HCT116 (cell line): Measurements from ENCODE around the gene TEPSIN. TPM values are rescaled to one million over a fixed set of nuclear protein-coding genes. Genes with fewer than 3 reads are reported as not detected.

Experiments used
- ATAC-seq: fragments of 200-7000 bp; cut with Tn5 transposase; 2 replicates; pipeline ENCODE4 v1.9.1; 2020; ENCODE audit warnings: mild to moderate bottlenecking, moderate library complexity
- BruUV-seq: library from RNA; stranded (reverse); fragments of 400-500 nt; replicated peaks from 2 replicates; lab custom pipeline; 2021; lab: Mats Ljungman, UMichigan
- CTCF ChIA-PET: fragments of 300-600 bp; sonication (Branson Sonifier 250); formaldehyde crosslinking; loops from one replicate; lab custom pipeline; 2021; ENCODE audit warnings: antibody characterized with exemption; lab: Charles Lee
- POLR2A ChIA-PET: fragments of 300-600, 350-600 bp; sonication (Branson Sonifier 250); formaldehyde crosslinking; loops from one replicate; lab custom pipeline; 2021; ENCODE audit warnings: antibody characterized with exemption; lab: Charles Lee
- RAD21 ChIA-PET, 2 experiments: fragments of 300-600 bp; sonication (Branson Sonifier 250); formaldehyde crosslinking; loops; one replicate each; lab custom pipeline; 2023; ENCODE audit warnings: low total read pairs in 2 of 2; ENCODE audit not compliant: uncharacterized antibody in 2 of 2, unreplicated experiment in 2 of 2, low non-redundant PET in 1 of 2; lab: Charles Lee
- DNase-seq: peaks from one replicate; pipeline ENCODE4 v3.0.0-alpha.2; 2010; ENCODE audit warnings: low read depth, low spot score
- H2AFZ ChIP-seq: fragments of 200-600 bp; shearing (Covaris generic), sonication (generic); 2 replicates; pipeline ENCODE4 v1.6.1; 2017; ENCODE audit warnings: low read depth, mixed run types, mixed read lengths, antibody characterized with exemption, low read length; ENCODE audit not compliant: poor library complexity, severe bottlenecking
- H3K27ac ChIP-seq: 2 replicates; pipeline ENCODE4 v1.5.1; 2012; ENCODE audit warnings: low read depth, low read length
- H3K27me3 ChIP-seq: fragments of 200-600 bp; sonication (generic); 2 replicates; pipeline ENCODE4 v1.6.1; 2016; ENCODE audit warnings: mixed run types, low read length, mixed read lengths; ENCODE audit not compliant: insufficient read depth
- H3K36me3 ChIP-seq, 2 experiments: fragments of 200-500 bp in 1 of 2; fragments of 200-600 bp in 1 of 2; sonication (Bioruptor generic) in 1 of 2; sonication (generic) in 1 of 2; 2 replicates each; pipeline versions ENCODE4 v1.5.1 to v1.6.1; 2014 to 2016; ENCODE audit warnings: low read length in 2 of 2, inconsistent platforms in 1 of 2, mixed read lengths in 1 of 2, mixed run types in 1 of 2; ENCODE audit not compliant: insufficient read depth in 2 of 2, control insufficient read depth in 1 of 2
- H3K4me1 ChIP-seq, 2 experiments: fragments of 200-600 bp in 1 of 2; sonication (generic) in 1 of 2; 2 replicates each; pipeline versions ENCODE4 v1.5.1 to v1.6.1; 2012 to 2017; ENCODE audit warnings: low read length in 2 of 2, inconsistent platforms in 1 of 2, mild to moderate bottlenecking in 1 of 2, mixed read lengths in 1 of 2, mixed run types in 1 of 2, moderate library complexity in 1 of 2; ENCODE audit not compliant: insufficient read depth in 2 of 2, control insufficient read depth in 1 of 2
- H3K4me2 ChIP-seq: fragments of 200-600 bp; sonication (generic); 2 replicates; pipeline ENCODE4 v1.6.1; 2017; ENCODE audit warnings: mixed run types, low read length, mixed read lengths
- H3K4me3 ChIP-seq, 2 experiments: fragments of 200-600 bp in 1 of 2; sonication (generic) in 1 of 2; replicated peaks in 1 of 2; 2 replicates each; pipeline ENCODE4 v1.5.1; 2011 to 2016; ENCODE audit warnings: low read length in 2 of 2, control low read depth in 1 of 2, low read depth in 1 of 2, mild to moderate bottlenecking in 1 of 2, mixed read lengths in 1 of 2, mixed run types in 1 of 2
- H3K79me2 ChIP-seq: fragments of 200-600 bp; sonication (generic); 2 replicates; pipeline ENCODE4 v1.6.1; 2017; ENCODE audit warnings: mild to moderate bottlenecking, mixed run types, low read length, moderate library complexity, mixed read lengths; ENCODE audit not compliant: insufficient read depth
- H3K9ac ChIP-seq: fragments of 200-600 bp; sonication (generic); 2 replicates; pipeline ENCODE4 v1.6.1; 2016; ENCODE audit warnings: low read length, mixed read lengths
- H3K9me2 ChIP-seq: fragments of 200-600 bp; sonication (generic), shearing (Covaris generic); 2 replicates; pipeline ENCODE4 v1.6.1; 2017; ENCODE audit warnings: mixed run types, mild to moderate bottlenecking, moderate library complexity; ENCODE audit not compliant: insufficient read depth
- H3K9me3 ChIP-seq, 2 experiments: fragments of 200-500 bp in 1 of 2; fragments of 200-600 bp in 1 of 2; sonication (Bioruptor generic) in 1 of 2; sonication (generic) in 1 of 2; 2 replicates each; pipeline ENCODE4 v1.6.1; 2014 to 2017; ENCODE audit warnings: low read length in 2 of 2, mixed read lengths in 2 of 2, inconsistent platforms in 1 of 2, low read depth in 1 of 2, mild to moderate bottlenecking in 1 of 2, mixed run types in 1 of 2, moderate library complexity in 1 of 2; ENCODE audit not compliant: control insufficient read depth in 1 of 2, insufficient read depth in 1 of 2
- H4K20me1 ChIP-seq: fragments of 200-600 bp; sonication (generic), shearing (Covaris generic); 2 replicates; pipeline ENCODE4 v1.6.1; 2017; ENCODE audit warnings: mixed run types, mild to moderate bottlenecking, moderate library complexity; ENCODE audit not compliant: insufficient read depth
- CTCF ChIP-seq, 3 experiments: fragments of 200-600 bp in 1 of 3; sonication (generic) in 1 of 3; IDR thresholded peaks in 2 of 3; conservative IDR thresholded peaks in 1 of 3; 2 replicates each; pipeline ENCODE4 v1.5.1; 2012 to 2017; ENCODE audit warnings: low read depth in 2 of 3, low read length in 2 of 3, antibody characterized with exemption in 1 of 3, borderline replicate concordance in 1 of 3, control low read depth in 1 of 3, mild to moderate bottlenecking in 1 of 3, mixed read lengths in 1 of 3, mixed run types in 1 of 3, moderate library complexity in 1 of 3; ENCODE audit not compliant: insufficient read depth in 1 of 3
- ELF1 ChIP-seq: IDR thresholded peaks from 2 replicates; pipeline ENCODE4 v1.6.1; 2012; ENCODE audit warnings: low read depth, borderline replicate concordance
- FOSL1 ChIP-seq: IDR thresholded peaks from 2 replicates; pipeline ENCODE4 v1.6.1; 2012; ENCODE audit warnings: low read depth
- MAX ChIP-seq: IDR thresholded peaks from 2 replicates; pipeline ENCODE4 v1.6.1; 2012
- POLR2AphosphoS5 ChIP-seq: IDR thresholded peaks from 2 replicates; pipeline ENCODE4 v1.6.1; 2011; ENCODE audit warnings: mild to moderate bottlenecking, low read depth, low read length, moderate library complexity
- REST ChIP-seq: IDR thresholded peaks from 2 replicates; pipeline ENCODE4 v1.6.1; 2012; ENCODE audit warnings: low read depth
- SIN3A ChIP-seq: IDR thresholded peaks from 2 replicates; pipeline ENCODE4 v1.6.1; 2012; ENCODE audit warnings: low read depth
- YY1 ChIP-seq: IDR thresholded peaks from 2 replicates; pipeline ENCODE4 v1.6.1; 2011; ENCODE audit warnings: low read length, low read depth, moderate library complexity, mild to moderate bottlenecking; ENCODE audit not compliant: insufficient replicate concordance; ENCODE audit errors: extremely low read depth
- intact Hi-C: fragments of 100-400 bp; cut with micrococcal nuclease; formaldehyde crosslinking; loops from 2 replicates; pipeline ENCODE4 v1.10.0; 2022
- total RNA-seq: library from RNA; stranded (reverse); gene quantifications from one replicate; pipeline ENCODE4 v1.2.1, GENCODE V29; 2021; ENCODE audit not compliant: unreplicated experiment

TEPSIN gene
- total RNA-seq, 1 experiment from 2014 or later = 50.6 TPM

- ChIA-PET RAD21 (no interaction called here), POLR2A (no interaction called here), CTCF (no interaction called here)
- ATAC-seq (peak; percentile 85), DNase-seq (no peak)
- H3K36me3 ChIP-seq = peaks cover 5 to 7% of the 10 kb centered on the region in 2 experiments; a peak in 1 of 4 replicates
- H3K4me3 ChIP-seq = no peak overlapping the region
- 0 out of 4 replicates have a peak, but pooled peaks cover 0 to 3% of the 10 kb centered on the region in 2 experiments for H3K9me3 ChIP-seq
- BruUV-seq = no TSS peak
- H3K4me2 ChIP-seq = no peak overlapping the region
- no peaks in the 10 kb centered on the region for H3K4me1 ChIP-seq
- H2AFZ ChIP-seq = no peak overlapping the region
- intact Hi-C loops = loop anchor here (1.0 kb wide), 1 partner anchor 88 kb away; no protein-coding TSS in a partner anchor
- no peaks in the 10 kb centered on the region for H4K20me1 ChIP-seq
- H3K9ac ChIP-seq = no peak overlapping the region
- H3K9me2 ChIP-seq = no peaks in the 10 kb centered on the region
- no peak overlapping the region for H3K27ac ChIP-seq
- TF ChIP-seq CTCF (IDR thresholded peaks at IDR 0.05 in 2 of 3, conservative IDR thresholded peaks at IDR 0.05 in 1 of 3; ENCODE audit: borderline replicate concordance in 1 of 3, insufficient read depth in 1 of 3, low read depth in 2 of 3, low read length in 2 of 3) = peak in 2 of 3 experiments; percentile 85 to 87; a peak in 5 of 6 replicates
- TF ChIP-seq YY1 = no peak
- H3K27me3 ChIP-seq = no peaks in the 10 kb centered on the region
- no peaks in the 10 kb centered on the region; the same call in 1 of the 2 replicates for H3K79me2 ChIP-seq
Measured at GRCh38 chr17:81230043-81230820, 8.6 kb downstream of the TEPSIN start.

- H2AFZ ChIP-seq = no peak overlapping the region
- H3K36me3 ChIP-seq = peaks cover 5 to 7% of the 10 kb centered on the region in 2 experiments; a peak in 1 of 4 replicates
- ChIA-PET CTCF (no interaction called here), POLR2A (no interaction called here), RAD21 (no interaction called here)
- TF ChIP-seq POLR2AphosphoS5 = no peak
- TF ChIP-seq MAX = no peak
- TF ChIP-seq FOSL1 = no peak
- no peak for TF ChIP-seq SIN3A
- no peak for TF ChIP-seq ELF1
- no peak for TF ChIP-seq REST
- H3K27ac ChIP-seq = no peak overlapping the region
- no peak overlapping the region for H3K4me2 ChIP-seq
- no peaks in the 10 kb centered on the region for H3K79me2 ChIP-seq
- DNase-seq (no peak), ATAC-seq (no peak)
- no peak overlapping the region for H3K4me3 ChIP-seq
- intact Hi-C loops = loop anchor here (10.0 kb wide), 1 partner anchor 245 kb away; no protein-coding TSS in a partner anchor
- no peak overlapping the region for H3K9ac ChIP-seq
- no peaks in the 10 kb centered on the region for H3K4me1 ChIP-seq
- H3K27me3 ChIP-seq = no peaks in the 10 kb centered on the region
- H4K20me1 ChIP-seq = no peaks in the 10 kb centered on the region
- H3K9me2 ChIP-seq = no peaks in the 10 kb centered on the region
- BruUV-seq = no TSS peak
- 0 out of 4 replicates have a peak, but pooled peaks cover 0 to 4% of the 10 kb centered on the region in 2 experiments for H3K9me3 ChIP-seq
Measured at GRCh38 chr17:81229666-81229920, 9.3 kb downstream of the TEPSIN start.
